ENCODE data around the gene UXS1.
A peak's percentile ranks its signal among the peaks of the same experiment; 100 is the strongest.

UXS1 gene

DNA sequence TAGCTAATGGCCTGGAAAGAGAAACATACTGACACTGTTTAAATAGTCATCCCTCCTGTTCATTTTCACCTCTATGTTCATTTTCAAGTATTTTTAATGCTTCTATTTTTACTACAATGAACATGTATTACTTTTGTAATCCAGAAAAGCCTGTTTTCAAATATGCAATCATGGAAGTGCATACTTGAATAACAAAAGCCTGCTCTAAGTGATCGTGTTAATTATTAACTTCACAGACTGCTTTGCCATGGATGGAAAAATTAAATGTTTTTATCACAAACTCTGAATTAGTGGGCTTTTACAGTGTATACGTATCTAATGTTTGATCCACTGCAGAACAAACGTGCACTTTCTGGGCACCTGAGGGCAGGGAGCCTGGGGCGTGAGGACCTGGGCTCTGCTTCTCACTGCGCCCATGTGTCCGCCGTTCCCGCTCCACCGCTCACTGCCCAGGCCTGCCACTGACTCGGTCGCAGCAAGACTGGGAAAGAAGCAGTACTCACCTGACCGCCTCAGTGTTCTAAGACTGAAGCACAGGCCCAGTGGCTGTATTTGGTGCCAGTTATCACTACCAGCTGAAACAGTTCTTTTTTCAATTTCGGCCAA lies 80.6 kb downstream of the UXS1 start:
- DNase-seq = no peak

DNA sequence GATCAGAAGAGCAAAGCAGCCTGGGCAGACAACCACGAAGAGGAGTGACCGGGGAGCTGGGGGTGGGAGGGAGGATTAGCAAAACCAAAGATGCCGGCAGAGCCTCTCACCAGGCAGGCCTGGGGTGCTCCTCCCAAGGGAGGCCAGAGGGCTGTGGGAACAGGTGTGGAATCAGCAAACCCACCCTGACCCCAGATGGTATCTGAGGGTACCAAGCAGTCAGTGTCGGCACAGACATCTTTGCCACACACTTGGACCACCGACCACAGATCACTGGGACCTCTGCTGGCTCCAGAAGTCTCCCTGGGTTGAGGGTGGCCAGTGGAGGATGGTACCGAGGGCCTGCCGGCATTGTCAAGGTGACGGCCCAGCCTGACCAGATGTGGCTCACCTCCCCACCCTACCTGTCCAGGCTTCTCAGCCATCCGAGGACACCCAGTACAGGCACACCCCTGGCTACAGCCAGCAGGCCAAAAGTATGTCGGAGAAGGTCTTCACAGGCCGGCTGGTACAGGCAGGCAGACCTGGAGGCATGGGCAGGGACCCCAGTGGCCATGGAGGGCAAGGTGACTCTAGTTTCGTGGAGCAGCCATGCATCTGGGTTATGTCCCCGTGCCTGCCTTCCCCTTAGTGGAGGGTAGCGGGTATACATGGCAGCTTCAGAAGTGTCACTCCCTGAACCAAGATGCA lies 82.1 kb downstream of the UXS1 start:
- no peak for DNase-seq

GRCh38 chr2:106109675-106110424 lies 84.3 kb downstream of the UXS1 start:
- DNase-seq = no peak

DNA sequence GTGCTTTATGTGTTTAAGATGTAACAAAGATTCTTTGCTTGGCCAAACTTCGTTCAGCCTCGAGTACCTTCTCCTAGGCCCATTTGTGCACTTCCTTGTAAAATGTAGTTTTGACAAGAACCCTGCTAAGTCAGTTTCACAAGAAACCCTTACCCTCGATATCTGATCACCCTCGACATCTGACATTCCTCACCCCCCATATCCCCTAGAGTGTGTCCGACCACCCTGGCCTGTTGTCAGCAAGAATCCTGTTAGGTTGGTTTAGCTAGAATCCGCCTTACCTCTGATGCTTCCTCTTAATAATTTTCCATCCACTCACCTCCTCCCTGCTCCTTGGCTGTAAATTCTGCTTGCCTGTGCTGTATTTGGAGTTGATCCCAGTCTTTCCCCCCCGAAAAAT lies 85.3 kb downstream of the UXS1 start:
- DNase-seq = no peak

DNA sequence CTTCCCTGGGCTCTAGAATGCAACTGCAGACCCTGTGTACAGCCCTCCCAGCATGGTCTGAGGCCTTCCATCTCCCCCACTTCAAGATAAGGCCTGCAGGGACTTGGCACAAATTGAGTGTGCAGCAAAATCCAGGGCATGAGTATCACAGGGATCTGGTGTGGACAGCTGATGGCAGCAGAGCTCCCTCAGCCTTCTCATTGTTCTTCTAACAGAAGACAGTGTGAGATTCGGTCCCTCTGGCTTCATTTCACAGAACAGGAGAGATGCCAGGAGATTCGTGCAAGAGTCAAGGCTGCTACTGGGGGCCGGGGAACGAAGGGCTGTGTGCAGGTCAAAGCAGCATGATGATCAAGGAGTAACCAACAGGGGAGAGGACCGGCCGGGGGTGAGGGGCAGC lies 85.8 kb downstream of the UXS1 start:
- DNase-seq = peak in 22 of 51 donors; percentile 5 to 67 (median 33)

- DNase-seq = no peak
Observed at GRCh38 chr2:106107509-106108131, 86.5 kb downstream of the UXS1 start.

GRCh38 chr2:106106622-106107508 lies 87.2 kb downstream of the UXS1 start:
- no peak for DNase-seq

DNA sequence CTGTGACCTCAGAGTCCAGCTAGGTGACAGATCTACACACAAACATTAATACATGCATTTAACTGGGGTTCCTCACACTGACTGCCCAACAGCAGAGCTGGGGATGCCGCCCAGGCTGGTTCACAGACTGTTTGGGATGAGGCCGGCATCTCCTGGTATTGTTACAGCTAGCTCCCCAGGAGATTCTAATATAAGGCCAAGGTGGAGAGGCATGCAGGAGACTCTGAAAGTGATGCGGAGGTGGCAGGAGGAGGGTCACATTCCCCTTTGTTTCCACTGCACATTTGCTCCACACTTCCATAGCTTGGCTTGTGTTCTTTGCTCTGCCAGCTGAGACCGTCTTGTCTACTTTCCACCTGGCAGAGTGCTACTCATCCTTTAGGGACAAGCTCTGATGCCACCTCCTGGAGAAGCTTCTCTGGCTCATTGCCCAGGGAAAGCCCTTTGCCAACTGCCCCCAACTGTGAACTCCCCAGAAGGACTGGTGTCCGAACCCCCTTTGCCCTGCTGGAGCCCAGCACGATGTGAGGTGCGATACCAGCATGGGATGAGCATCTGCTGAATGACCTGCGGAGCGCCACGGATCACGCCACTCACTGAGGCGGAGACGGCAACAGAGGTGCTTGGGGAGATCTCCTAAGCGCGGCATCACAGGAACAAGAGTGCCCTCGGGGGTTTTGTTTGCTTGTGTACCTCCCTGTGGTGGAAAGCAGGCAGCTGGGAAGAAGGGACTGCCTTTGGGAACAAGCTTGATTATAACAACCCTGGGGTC lies 88.8 kb downstream of the UXS1 start:
- DNase-seq = no peak

DNA sequence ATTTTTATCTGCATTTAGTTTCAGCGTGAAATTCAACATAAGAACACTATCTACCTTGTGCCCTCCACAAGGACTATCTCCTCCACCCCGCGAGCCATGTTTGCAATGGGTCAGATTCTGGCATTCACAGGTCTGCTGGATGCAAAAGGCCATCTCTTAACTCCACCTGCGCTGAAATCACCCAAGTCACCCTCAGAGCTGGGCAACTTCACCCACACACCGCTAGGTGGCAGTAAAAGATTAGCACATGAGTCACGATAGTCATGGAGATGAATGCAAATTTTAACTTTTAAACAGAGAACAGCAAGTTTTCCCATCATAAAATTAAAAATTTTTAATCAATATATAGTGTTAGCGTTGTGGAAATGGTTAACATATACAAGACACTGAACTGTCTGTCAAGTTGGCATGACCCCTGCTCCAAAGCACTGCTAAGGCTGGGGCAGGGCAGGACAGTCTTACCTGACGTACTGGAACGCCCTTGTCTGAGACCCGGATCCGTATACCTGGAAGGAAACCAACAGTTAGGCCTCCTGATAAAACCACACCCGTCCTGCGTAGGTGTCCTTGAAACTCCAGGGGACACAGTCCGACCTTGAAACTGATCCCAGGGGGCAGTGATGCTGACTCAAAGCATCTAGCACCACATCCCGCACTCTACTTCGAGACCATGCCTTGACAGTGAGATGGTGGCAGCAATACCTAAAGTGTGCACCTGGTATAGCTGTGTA lies 89.6 kb downstream of the UXS1 start:
- DNase-seq = peak in 22 of 51 donors; percentile 4 to 58 (median 25)

GRCh38 chr2:106099691-106100090 lies 94.4 kb downstream of the UXS1 start:
- no peak for DNase-seq

DNA sequence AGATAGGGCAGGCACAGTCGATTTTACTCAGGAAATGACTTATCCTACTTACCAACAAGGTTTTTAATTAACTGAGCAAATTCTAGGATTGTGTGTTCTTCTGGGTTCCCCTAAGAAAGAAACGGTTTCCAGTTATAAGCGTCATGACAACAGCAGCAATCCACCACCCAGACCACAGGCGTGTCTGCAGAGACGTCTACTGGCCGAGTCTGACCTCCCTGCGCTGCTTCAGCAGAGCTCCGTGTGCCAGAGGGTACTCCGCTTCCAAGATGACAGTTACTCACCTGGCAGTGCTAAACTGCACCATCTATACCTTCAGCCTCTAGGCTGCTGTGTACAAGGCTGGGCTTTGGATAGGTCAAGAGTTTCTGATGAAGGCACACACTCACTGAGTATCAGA lies 95.4 kb downstream of the UXS1 start:
- DNase-seq = no peak

- no peak for DNase-seq
Observed at GRCh38 chr2:106098081-106098480, 96.0 kb downstream of the UXS1 start.

DNA sequence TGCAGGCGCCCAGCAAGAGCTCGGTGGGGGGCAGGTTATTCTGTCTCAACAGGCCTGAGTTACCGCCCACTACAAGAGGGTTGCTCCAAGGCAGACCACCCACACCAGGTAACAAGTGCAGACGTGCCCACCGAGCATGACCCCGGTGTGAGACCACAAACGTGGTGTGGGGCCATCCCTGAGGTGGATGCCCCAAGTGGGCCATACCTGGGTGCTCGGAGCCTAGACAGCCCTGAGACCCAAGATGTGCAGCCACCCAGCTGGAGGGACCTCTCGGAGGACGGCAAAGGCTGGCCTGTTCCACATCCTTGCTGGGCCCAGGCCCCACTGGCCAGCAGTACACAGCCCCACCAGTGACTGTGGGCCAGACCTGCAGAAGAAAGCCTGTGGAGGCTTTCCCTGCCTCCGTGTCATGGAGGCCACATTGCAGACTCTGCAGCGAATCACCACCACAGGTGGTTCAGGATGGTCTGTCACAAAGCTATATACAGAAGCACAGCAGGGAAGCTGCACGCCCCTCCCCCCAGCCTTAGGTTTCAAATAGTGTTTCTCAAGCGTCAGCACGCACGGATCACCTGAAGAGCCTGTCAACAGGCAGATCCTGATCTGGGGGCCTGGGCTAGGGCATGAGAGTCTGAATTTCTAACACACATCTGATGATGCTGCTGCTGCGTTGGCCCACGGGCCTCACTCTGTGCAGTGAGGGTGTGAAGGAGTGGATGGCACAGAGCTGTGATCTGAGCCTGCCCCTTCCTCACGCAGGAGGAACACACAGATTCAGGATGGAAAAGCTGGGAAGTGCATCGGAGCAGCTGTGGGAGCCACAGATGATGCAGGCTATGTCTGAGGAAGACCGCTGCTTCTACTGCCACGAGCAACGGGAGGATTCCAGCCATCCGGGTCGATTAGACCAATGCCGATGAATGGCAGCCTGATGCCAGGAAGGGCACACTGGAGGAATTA lies 96.8 kb downstream of the UXS1 start:
- DNase-seq = no peak

DNA sequence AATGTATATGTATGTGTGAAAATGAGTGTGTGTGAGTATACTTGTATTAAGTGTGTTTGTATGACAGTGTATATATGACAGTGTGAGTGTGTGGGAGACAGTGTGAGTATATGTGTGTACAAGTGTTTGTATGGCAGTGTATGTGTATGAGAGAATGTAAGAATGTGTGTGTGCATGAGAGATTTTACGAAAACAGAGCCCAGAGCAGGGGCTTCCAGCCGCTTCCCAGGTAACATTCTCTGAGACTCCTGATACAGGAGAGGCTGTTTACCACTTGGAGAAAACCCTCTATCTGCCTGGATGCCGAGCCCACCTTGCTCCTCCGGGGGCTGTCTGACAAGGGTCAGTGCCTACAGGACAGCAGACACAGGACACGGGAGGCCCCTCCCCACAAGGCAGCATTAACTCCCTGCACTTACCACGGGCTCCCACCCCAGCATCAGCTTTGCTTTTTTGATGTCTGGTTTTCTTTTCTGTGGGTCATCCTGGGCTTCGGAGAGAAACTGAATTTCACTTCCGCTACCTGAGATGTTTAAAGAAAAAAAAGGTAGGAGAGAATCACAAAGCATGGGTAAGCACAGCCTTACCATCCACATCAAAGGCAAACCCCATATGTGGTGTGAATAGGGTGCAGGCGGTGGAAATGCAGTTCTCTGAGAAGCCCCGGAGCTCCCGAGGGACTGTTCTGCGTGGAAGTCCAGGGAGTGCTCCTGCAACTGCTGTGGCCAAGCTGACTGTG lies 97.6 kb downstream of the UXS1 start:
- no peak for DNase-seq

DNA sequence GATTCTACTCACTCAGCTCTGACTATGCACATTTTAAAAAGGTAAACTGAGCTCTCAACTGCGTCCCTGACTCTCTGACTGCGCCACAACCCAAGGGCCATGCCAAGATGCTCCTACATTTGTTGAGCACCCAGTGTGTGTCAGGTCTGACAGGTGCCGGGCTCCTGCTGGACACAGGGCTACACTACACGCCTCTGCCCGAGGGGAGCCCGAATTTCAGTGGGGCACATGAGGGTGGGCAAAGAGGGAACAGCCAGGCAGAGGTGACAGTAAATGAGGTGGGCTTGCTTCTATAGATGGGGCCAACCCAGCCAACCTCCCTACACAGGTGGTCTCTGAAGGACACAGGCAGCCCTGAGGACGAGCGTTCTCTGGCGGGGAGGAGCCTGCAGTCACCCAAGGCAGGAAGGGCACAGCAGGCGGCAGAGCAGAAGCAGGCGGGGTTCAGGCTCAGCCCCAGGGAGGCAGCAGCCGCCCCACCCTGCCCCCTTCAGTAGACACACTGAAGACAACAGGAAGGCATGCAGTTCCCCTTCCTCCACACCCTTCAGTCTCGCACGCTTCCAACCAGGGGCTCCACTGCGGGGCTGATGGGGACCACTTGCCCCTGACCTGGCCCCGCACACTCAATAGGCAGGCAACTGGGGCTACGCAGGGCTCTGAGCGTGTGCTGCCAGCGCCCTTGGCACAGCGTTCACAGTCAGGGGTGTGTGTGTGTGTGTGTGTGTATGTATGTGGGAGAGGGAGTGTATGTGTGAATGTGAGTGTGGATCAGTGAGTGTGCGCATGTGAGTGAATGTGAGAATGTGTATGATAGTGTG lies 98.4 kb downstream of the UXS1 start:
- DNase-seq = no peak

- no peak for DNase-seq
Observed at GRCh38 chr2:106094131-106094841, 99.8 kb downstream of the UXS1 start.
